ENCODE measurements around the gene ARHGAP35. TPM values are rescaled to one million over a fixed set of nuclear protein-coding genes. Genes with fewer than 3 reads are reported as not detected.
A peak's percentile ranks its signal among the peaks of the same experiment; 100 is the strongest.
"Not testable (repeated sequence)": the region's sequence is repeated elsewhere in the genome, so short reads cannot be mapped to it uniquely, and the experiment has no call there.

The ARHGAP35 gene
- polyA plus RNA-seq, 1 of the 3 experiments (the other 2 are of a cell fraction), result 25.1 TPM

DNA sequence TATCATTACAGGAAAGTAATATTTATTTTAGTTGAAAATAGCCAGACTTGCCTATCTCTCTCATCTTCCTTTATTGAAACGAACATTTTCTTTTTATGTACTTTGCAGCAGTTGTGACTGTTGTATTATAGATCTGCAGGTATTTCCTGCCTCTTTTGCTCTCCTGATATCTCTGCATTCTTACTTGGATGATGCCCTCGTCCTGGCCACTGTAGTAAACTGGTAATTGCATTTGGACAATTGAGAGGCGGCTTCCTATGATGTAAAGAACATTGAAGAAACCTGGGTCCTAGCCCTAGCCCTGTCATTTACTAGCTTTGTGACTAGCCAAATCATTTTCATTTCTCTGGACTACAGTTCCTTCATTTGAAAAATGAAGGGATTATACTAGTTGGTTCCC, 6.4 kb downstream of the ARHGAP35 start (continued):
- TF ChIP-seq REST (IDR thresholded peaks at IDR 0.05; ENCODE audit: low read depth, low read length) (no peak), YY1 (IDR thresholded peaks at IDR 0.05; ENCODE audit: low read depth) (no peak)

- Histone ChIP-seq H3K36me3 (replicated peaks in 1 of 2; ENCODE audit: control insufficient read depth in 1 of 2, insufficient read depth in 2 of 2, low read length in 1 of 2) (peaks cover 0 to 6% of the 10 kb centered on the region in 2 experiments), H3K27me3 (ENCODE audit: insufficient read depth) (no peaks in the 10 kb centered on the region), H3K9me3 (no peaks in the 10 kb centered on the region), H3K4me1 (ENCODE audit: control insufficient read depth in 1 of 2, insufficient read depth in 2 of 2, low read depth in 1 of 2, low read length in 1 of 2) (peaks cover 23 to 29% of the 10 kb centered on the region in 2 experiments; a peak in 3 of 4 replicates), H2AFZ (ENCODE audit: low read depth) (no peak overlapping the region), H3K4me3 (ENCODE audit: low read depth in 2 of 2, low read length in 1 of 2) (no peak overlapping the region), H3K79me2 (ENCODE audit: insufficient read depth) (peaks cover 100% of the 10 kb centered on the region), H3K9me2 (no peaks in the 10 kb centered on the region), H3K9ac (no peak overlapping the region), H3K4me2 (peak overlapping the region; percentile 64; the same call in 1 of the 2 replicates), H3K27ac (ENCODE audit: low read depth in 2 of 2, low read length in 1 of 2) (peak overlapping the region in 1 of 2 experiments; percentile 68; a peak in 1 of 4 replicates), H3F3A (replicated peaks; ENCODE audit: insufficient read depth) (peaks cover 36% of the 10 kb centered on the region), H4K20me1 (ENCODE audit: insufficient read depth) (peaks cover 81% of the 10 kb centered on the region)
- ChIA-PET CTCF (interaction anchor here (0.9 to 1.1 kb wide), 2 partner anchors 123 to 168 kb away, joined by 3 to 9 read pairs; no protein-coding TSS in a partner anchor), POLR2A (no interaction called here)
- no peak for TF ChIP-seq GABPA (IDR thresholded peaks at IDR 0.05; ENCODE audit: low read depth)
- no peak for DNase-seq
- 93% methylated on average over 4 of the region's 4 CpGs for whole genome bisulfite sequencing (ENCODE audit: low lambda C conversion rate)
These were observed 7.4 kb downstream of the ARHGAP35 start for GRCh38 chr19:46868025-46868802.

- H3K4me3 ChIP-seq (ENCODE audit: low read depth in 2 of 2, low read length in 1 of 2); H3K9me2 ChIP-seq; H3K4me2 ChIP-seq; H2AFZ ChIP-seq (ENCODE audit: low read depth); DNase-seq; H3K27me3 ChIP-seq (ENCODE audit: insufficient read depth); H3K9me3 ChIP-seq; CTCF ChIA-PET; POLR2A ChIA-PET; H3K36me3 ChIP-seq (replicated peaks in 1 of 2; ENCODE audit: control insufficient read depth in 1 of 2, insufficient read depth in 2 of 2, low read length in 1 of 2); H3K9ac ChIP-seq; H3K27ac ChIP-seq (ENCODE audit: low read depth in 2 of 2, low read length in 1 of 2): not testable (repeated sequence)
- WGBS (ENCODE audit: low lambda C conversion rate), result 97% methylated on average over 5 of the region's 5 CpGs
- Histone ChIP-seq H3K79me2 (ENCODE audit: insufficient read depth) (peaks cover 98% of the 10 kb centered on the region), H3F3A (replicated peaks; ENCODE audit: insufficient read depth) (peaks cover 53% of the 10 kb centered on the region), H3K4me1 (ENCODE audit: control insufficient read depth in 1 of 2, insufficient read depth in 2 of 2, low read depth in 1 of 2, low read length in 1 of 2) (peaks cover 8 to 34% of the 10 kb centered on the region in 2 experiments), H4K20me1 (ENCODE audit: insufficient read depth) (peaks cover 52% of the 10 kb centered on the region)
These were observed 10.4 kb downstream of the ARHGAP35 start for GRCh38 chr19:46871173-46871572.
